Fibroblast of skin of right biceps (primary cell): ENCODE measurements around the gene GRIPAP1.

Experiments
- DNase-seq: peaks from one replicate; pipeline ENCODE4 v3.0.0-alpha.2; 2013

GRIPAP1 gene

GRCh38 chrX:49002091-49002935 is at the start of gene GRIPAP1:
GRIPAP1 (minus strand) TSS chrX:49002264; CDS start chrX:49002229, 35 bp downstream.
- peak; percentile 87 for DNase-seq

- no peak for DNase-seq
These were observed 41.9 kb upstream of the GRIPAP1 start for GRCh38 chrX:49043987-49044281.

GRCh38 chrX:49043220-49043986 is 41.3 kb upstream of the GRIPAP1 start, which contains the start of gene TFE3:
TFE3 (minus strand) TSS chrX:49043357; CDS start chrX:49043226, 131 bp downstream.
- DNase-seq: peak; percentile 99

- peak; percentile 13 for DNase-seq
These were observed 40.6 kb upstream of the GRIPAP1 start for GRCh38 chrX:49042581-49043219.

- peak; percentile 87 for DNase-seq
These were observed 39.9 kb upstream of the GRIPAP1 start for GRCh38 chrX:49041744-49042580.

GRCh38 chrX:49040376-49040955 is 38.4 kb upstream of the GRIPAP1 start:
- DNase-seq: peak; percentile 78

- peak; percentile 97 for DNase-seq
These were observed 37.7 kb upstream of the GRIPAP1 start for GRCh38 chrX:49039598-49040375.

GRCh38 chrX:49037883-49038475 is 35.9 kb upstream of the GRIPAP1 start:
- DNase-seq: peak; percentile 47

- DNase-seq: no peak
These were observed 28.2 kb upstream of the GRIPAP1 start for GRCh38 chrX:49030283-49030682.

- DNase-seq: no peak
These were observed 27.8 kb upstream of the GRIPAP1 start for GRCh38 chrX:49029876-49030275.

GRCh38 chrX:49019599-49020249 is 17.7 kb upstream of the GRIPAP1 start:
- no peak for DNase-seq

- DNase-seq: no peak
These were observed 17.0 kb upstream of the GRIPAP1 start for GRCh38 chrX:49019050-49019449.

GRCh38 chrX:49003696-49004095 is 1.6 kb upstream of the GRIPAP1 start:
- no peak for DNase-seq

- peak; percentile 41 for DNase-seq
These were observed 458 bp downstream of the GRIPAP1 start for GRCh38 chrX:49001521-49002090.

- no peak for DNase-seq
These were observed 1.4 kb downstream of the GRIPAP1 start for GRCh38 chrX:49000636-49001035.

- DNase-seq: no peak
These were observed 3.0 kb downstream of the GRIPAP1 start for GRCh38 chrX:48999030-48999429.

- no peak for DNase-seq
These were observed 3.7 kb downstream of the GRIPAP1 start for GRCh38 chrX:48998391-48998790.

GRCh38 chrX:48997865-48998264 is 4.2 kb downstream of the GRIPAP1 start:
- DNase-seq: no peak

- no peak for DNase-seq
These were observed 4.6 kb downstream of the GRIPAP1 start for GRCh38 chrX:48997455-48997854.

GRCh38 chrX:48996969-48997368 is 5.1 kb downstream of the GRIPAP1 start:
- no peak for DNase-seq
